CD4-positive, alpha-beta T cell treated with Interleukin-21 for 1 hour (primary cell): ENCODE data around the gene TRAPPC1.
A peak's percentile ranks its signal among the peaks of the same experiment; 100 is the strongest.

Experiments used
- DNase-seq: peaks from one replicate; pipeline ENCODE4 v3.0.0-alpha.2; 2020

The TRAPPC1 gene

GRCh38 chr17:7897090-7897489 is 34.7 kb downstream of the TRAPPC1 start:
- no peak for DNase-seq

DNA sequence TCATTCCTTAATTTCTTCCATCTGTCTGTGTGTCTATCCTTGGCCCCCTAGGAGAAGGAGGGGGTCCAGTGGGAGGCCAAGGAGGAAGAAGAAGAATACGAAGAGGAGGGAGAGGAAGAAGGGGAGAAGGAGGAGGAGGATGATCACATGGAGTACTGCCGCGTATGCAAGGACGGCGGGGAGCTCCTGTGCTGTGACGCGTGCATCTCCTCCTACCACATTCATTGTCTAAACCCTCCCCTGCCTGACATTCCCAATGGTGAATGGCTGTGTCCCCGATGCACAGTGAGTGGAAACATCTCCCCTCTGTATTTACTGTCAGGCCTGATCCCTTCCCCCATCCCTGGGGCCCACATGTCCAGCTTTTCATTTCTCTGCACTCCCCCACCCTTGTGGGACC is 36.9 kb downstream of the TRAPPC1 start:
- DNase-seq: no peak

- DNase-seq: no peak
These were observed 37.5 kb downstream of the TRAPPC1 start for GRCh38 chr17:7894226-7894625.

DNA sequence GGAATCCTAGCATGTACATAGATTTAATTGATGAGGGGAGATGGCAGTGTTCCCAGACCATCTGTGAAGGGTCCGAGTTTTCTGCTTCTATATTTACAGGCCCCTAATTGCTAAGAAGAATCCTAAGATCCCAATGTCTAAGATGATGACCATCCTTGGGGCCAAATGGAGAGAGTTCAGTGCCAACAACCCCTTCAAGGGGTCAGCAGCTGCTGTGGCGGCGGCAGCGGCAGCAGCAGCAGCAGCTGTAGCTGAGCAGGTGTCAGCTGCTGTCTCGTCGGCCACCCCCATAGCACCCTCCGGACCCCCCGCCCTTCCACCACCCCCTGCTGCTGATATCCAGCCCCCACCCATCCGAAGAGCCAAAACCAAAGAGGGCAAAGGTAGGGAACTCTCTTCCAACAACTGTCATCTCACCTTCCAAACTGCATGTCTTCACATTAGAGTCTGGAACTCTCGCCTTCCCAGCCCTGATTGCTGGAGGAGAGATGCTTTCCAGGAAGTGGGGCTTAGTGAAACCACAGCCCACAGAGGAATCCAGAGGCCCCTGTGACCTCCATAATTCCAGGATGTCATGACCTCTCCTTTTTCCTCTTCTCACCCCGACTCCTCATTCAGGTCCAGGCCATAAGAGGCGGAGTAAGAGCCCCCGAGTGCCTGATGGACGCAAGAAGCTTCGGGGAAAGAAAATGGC is 38.4 kb downstream of the TRAPPC1 start:
- DNase-seq: no peak

GRCh38 chr17:7889166-7889955 is 42.4 kb downstream of the TRAPPC1 start:
- DNase-seq: peak; percentile 48

DNA sequence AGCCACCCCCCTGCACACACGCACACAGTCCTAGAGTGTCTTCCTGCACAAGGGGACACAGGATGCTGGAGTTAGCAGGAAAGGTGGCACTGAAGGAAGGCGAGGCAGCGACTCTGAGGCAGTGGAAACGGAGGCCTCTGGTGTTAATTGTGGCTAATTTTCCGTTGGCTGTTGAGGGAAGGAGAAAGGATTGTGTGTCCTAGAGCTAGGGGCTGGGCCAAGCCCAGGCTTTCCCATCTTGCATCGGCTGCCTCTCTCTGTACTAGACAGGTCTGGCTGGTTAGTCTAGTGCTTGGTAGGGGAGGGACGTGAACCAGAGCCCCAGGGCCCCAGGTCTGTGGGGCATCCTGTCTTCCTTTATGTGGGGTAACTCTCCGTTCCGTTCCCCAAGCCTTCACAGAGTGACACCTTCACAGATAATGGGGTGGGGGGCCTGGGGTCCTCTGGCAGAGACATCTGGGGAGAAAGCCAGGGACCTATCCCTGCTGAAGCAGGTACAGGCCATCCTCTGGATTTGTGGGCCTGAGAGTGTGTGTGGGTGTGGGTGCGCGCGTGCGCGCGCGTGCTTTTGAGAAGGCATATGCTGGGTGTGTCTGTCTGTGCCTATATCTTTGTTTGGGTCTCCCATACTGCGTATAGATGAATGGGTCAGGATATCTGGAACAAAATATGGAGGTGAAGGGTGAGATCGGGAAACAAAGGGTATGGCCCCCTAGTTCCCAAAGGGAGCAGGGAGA is 43.4 kb downstream of the TRAPPC1 start, which contains the start of gene CHD3:
Gene CHD3, plus strand, starts transcription at position 606 of the 737 bp plus-strand sequence. CDS start 212 bp downstream, outside the sequence.
- DNase-seq: peak; percentile 41

- DNase-seq: peak; percentile 97
These were observed 44.1 kb downstream of the TRAPPC1 start for GRCh38 chr17:7887482-7888183.

DNA sequence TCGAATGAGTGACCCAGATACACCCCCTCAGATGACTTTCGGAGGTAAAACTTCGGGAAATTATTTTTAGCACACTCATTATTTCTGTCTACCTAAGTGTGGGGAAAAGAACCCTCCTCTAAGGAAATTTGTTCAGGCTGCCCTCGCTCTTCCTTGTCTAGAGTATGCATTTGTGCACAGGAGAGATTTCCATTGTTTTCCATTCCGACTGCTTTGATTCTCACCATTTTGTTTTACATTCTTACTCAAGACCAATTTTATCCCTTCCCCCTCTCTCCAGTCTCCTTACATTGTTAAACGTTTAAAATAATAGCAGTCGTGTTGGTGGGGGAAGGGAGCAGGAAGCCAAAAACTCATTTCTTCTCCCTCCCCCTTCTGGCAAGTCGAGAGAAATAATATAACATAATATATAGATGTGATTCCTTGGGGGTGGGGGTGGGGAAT is 44.7 kb downstream of the TRAPPC1 start:
- no peak for DNase-seq

GRCh38 chr17:7886227-7887037 is 45.3 kb downstream of the TRAPPC1 start:
- peak; percentile 77 for DNase-seq

GRCh38 chr17:7885367-7886226 is 46.1 kb downstream of the TRAPPC1 start:
- DNase-seq: peak; percentile 63

DNA sequence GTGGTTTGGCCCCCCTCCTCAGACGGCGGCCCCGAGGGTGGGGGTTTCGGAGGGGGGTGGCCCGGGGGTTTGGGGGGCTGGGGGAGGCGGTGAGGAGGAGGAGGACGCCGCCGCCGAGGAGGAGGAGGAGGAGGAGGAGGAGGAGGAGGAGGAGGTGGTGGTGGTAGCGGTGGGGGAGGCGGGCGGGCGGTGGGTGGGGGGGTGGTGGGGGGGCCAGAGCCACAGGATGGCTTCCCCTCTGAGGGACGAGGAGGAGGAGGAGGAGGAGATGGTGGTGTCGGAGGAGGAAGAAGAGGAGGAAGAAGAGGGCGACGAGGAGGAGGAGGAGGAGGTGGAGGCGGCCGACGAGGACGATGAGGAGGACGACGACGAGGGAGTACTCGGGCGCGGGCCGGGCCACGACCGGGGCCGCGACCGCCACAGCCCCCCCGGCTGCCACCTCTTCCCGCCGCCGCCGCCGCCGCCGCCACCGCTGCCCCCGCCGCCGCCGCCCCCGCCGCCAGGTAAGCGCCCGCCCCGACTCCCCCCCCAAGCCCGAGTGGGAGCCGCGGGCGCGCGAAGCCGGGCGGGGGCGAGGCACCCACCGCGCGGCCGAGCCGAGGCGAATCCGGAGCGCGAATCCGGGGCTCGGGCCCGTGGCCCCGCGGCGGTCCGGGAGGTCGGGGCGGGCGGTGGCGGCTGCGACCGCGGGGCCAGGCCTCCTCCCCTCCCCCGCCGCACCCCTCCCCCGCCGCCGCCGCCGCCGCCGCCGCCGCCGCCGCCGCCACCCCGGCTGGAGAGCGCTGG is 47.0 kb downstream of the TRAPPC1 start:
- peak; percentile 51 for DNase-seq

GRCh38 chr17:7883781-7884386 is 47.9 kb downstream of the TRAPPC1 start:
- peak; percentile 73 for DNase-seq

- no peak for DNase-seq
These were observed 49.1 kb downstream of the TRAPPC1 start for GRCh38 chr17:7882629-7883028.

DNA sequence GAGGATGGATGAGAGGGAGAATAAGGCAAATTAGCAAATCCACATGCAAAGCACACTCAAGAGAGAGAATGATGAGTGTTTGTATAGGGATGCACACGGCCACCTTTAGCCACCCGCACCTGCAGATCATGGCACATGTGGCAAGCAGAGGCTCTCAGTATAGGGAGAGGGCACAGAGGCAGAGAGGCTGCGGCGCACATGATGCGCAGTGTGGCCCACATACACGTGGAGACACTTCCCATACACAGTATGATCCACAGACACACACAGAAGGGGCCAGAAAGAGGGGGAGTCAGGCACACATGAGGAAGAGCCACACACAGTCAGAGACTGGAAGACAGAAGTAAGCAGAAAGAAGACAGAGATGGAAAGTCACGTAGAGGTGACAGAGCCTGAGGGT is 49.7 kb downstream of the TRAPPC1 start:
- DNase-seq: no peak

GRCh38 chr17:7881276-7882054 is 50.3 kb downstream of the TRAPPC1 start:
- DNase-seq: no peak
